A673 (cell line): ENCODE data around the gene BMF. TPM values are rescaled to one million over a fixed set of nuclear protein-coding genes. Genes with fewer than 3 reads are reported as not detected.

Experiments used
- BruUV-seq: library from RNA; stranded (reverse); fragments of 400-500 nt; replicated peaks from 2 replicates; lab custom pipeline; 2021; lab: Mats Ljungman, UMichigan
- CTCF ChIA-PET: fragments of 300-600 bp; sonication (Branson Sonifier 250); formaldehyde crosslinking; loops from one replicate; lab custom pipeline; 2022; ENCODE audit warnings: antibody characterized with exemption; lab: Charles Lee
- POLR2A ChIA-PET: fragments of 300-600 bp; sonication (Branson Sonifier 250); formaldehyde crosslinking; loops from one replicate; lab custom pipeline; 2022; ENCODE audit warnings: antibody characterized with exemption; ENCODE audit not compliant: low non-redundant PET; lab: Charles Lee
- DNase-seq: peaks from one replicate; pipeline ENCODE4 v3.0.0-alpha.2; 2015; ENCODE audit warnings: low spot score
- H3K27ac ChIP-seq: fragments of 200-600 bp; sonication (generic); 2 replicates; pipeline ENCODE4 v1.5.1; 2016; ENCODE audit warnings: mixed run types, low read depth, mild to moderate bottlenecking, mixed read lengths, antibody characterized with exemption, low read length; ENCODE audit not compliant: poor library complexity, severe bottlenecking
- H3K27me3 ChIP-seq: fragments of 200-600 bp; sonication (generic); replicated peaks from 2 replicates; pipeline ENCODE4 v1.6.1; 2017; ENCODE audit warnings: mixed run types, low read depth, mild to moderate bottlenecking, mixed read lengths, antibody characterized with exemption, low read length; ENCODE audit not compliant: insufficient read depth, poor library complexity
- H3K36me3 ChIP-seq: fragments of 200-600 bp; sonication (generic); 2 replicates; pipeline ENCODE4 v1.6.1; 2016; ENCODE audit warnings: mixed run types, mild to moderate bottlenecking, mixed read lengths, antibody characterized with exemption, low read length; ENCODE audit not compliant: insufficient read depth, poor library complexity, severe bottlenecking
- H3K4me1 ChIP-seq: fragments of 200-600 bp; sonication (generic); 2 replicates; pipeline ENCODE4 v1.6.1; 2017; ENCODE audit warnings: mixed run types, mild to moderate bottlenecking, mixed read lengths, antibody characterized with exemption, low read length; ENCODE audit not compliant: insufficient read depth, poor library complexity, severe bottlenecking
- H3K4me3 ChIP-seq: fragments of 200-600 bp; sonication (generic); 2 replicates; pipeline ENCODE4 v1.5.1; 2016; ENCODE audit warnings: low read depth, mixed run types, mild to moderate bottlenecking, mixed read lengths, low read length; ENCODE audit not compliant: poor library complexity, severe bottlenecking
- H3K9me3 ChIP-seq: fragments of 200-600 bp; sonication (generic); 2 replicates; pipeline ENCODE4 v1.6.1; 2016; ENCODE audit warnings: mixed run types, low read depth, mild to moderate bottlenecking, mixed read lengths, antibody characterized with exemption, low read length; ENCODE audit not compliant: poor library complexity, severe bottlenecking
- CTCF ChIP-seq: fragments of 300-800, 200-600 bp; sonication (generic); conservative IDR thresholded peaks from 2 replicates; pipeline ENCODE4 v1.5.1; 2017; ENCODE audit warnings: low read depth, mild to moderate bottlenecking, antibody characterized with exemption, low read length, moderate library complexity, mixed read lengths
- EZH2 ChIP-seq: fragments of 200-600 bp; sonication (generic); IDR thresholded peaks from 2 replicates; pipeline ENCODE4 v1.6.1; 2017; ENCODE audit warnings: borderline replicate concordance, low read depth, mild to moderate bottlenecking, mixed read lengths, antibody characterized with exemption, low read length; ENCODE audit not compliant: poor library complexity, severe bottlenecking
- intact Hi-C: fragments of 100-400 bp; cut with micrococcal nuclease; formaldehyde crosslinking; loops from one replicate; pipeline ENCODE4 v1.10.0; 2022; ENCODE audit not compliant: unreplicated experiment
- total RNA-seq: library from RNA; stranded (reverse); gene quantifications from 2 replicates; pipeline ENCODE4 v1.2.3, GENCODE V29; 2021

BMF gene
- total RNA-seq, 1 experiment from 2014 or later, result 18.5 TPM

GRCh38 chr15:40114218-40114617 lies 5.5 kb upstream of the BMF start:
- Histone ChIP-seq H3K4me3 (no peak overlapping the region), H3K27me3 (no peaks in the 10 kb centered on the region), H3K4me1 (no peaks in the 10 kb centered on the region), H3K27ac (no peak overlapping the region), H3K36me3 (no peaks in the 10 kb centered on the region), H3K9me3 (no peaks in the 10 kb centered on the region)
- POLR2A ChIA-PET, result interaction anchor here (0.7 kb wide), 1 partner anchor 9 kb away, joined by 4 read pairs; no protein-coding TSS in a partner anchor
- DNase-seq, result no peak
- intact Hi-C loops, result no loop called here
- BruUV-seq, result no TSS peak
- CTCF ChIA-PET, result no interaction called here
- TF ChIP-seq EZH2 (no peak), CTCF (no peak)

GRCh38 chr15:40112789-40113188 lies 4.1 kb upstream of the BMF start:
- Histone ChIP-seq H3K4me1 (peaks cover 1% of the 10 kb centered on the region), H3K9me3 (no peaks in the 10 kb centered on the region), H3K27ac (no peak overlapping the region), H3K36me3 (no peaks in the 10 kb centered on the region), H3K4me3 (no peak overlapping the region), H3K27me3 (no peaks in the 10 kb centered on the region)
- no peak for DNase-seq
- CTCF ChIA-PET, result no interaction called here
- TF ChIP-seq CTCF (no peak), EZH2 (no peak)
- intact Hi-C loops, result no loop called here
- no TSS peak for BruUV-seq
- POLR2A ChIA-PET, result interaction anchor here (0.6 kb wide), 1 partner anchor 144 kb away, joined by 12 read pairs; no protein-coding TSS in a partner anchor

GRCh38 chr15:40111888-40112287 lies 3.2 kb upstream of the BMF start:
- BruUV-seq, result no TSS peak
- no peaks in the 10 kb centered on the region for H3K36me3 ChIP-seq
- no peaks in the 10 kb centered on the region for H3K9me3 ChIP-seq
- no peak overlapping the region for H3K4me3 ChIP-seq
- ChIA-PET CTCF (no interaction called here), POLR2A (no interaction called here)
- no peak for TF ChIP-seq CTCF
- no peak for TF ChIP-seq EZH2
- H3K27ac ChIP-seq, result no peak overlapping the region
- no peaks in the 10 kb centered on the region for H3K27me3 ChIP-seq
- intact Hi-C loops, result no loop called here
- DNase-seq, result no peak
- H3K4me1 ChIP-seq, result peaks cover 10% of the 10 kb centered on the region
